Right lobe of liver (tissue), 4 donors: ENCODE data around the gene ANP32A.

Source experiments
- CTCF ChIP-seq, 4 donors: fragments of 200-600 bp in 3 of 4; fragments of 450-650 bp in 1 of 4; IDR thresholded peaks; one replicate each; pipeline versions ENCODE4 v1.5.1 to v1.8.0; 2016 to 2022; ENCODE audit warnings: antibody characterized with exemption in 4 of 4, mild to moderate bottlenecking in 2 of 4
- POLR2A ChIP-seq: fragments of 450-650 bp; IDR thresholded peaks from one replicate; pipeline ENCODE4 v1.6.1; 2017; ENCODE audit warnings: antibody characterized with exemption, mild to moderate bottlenecking
- donor health status: DM: no; HTN: no; CAD: no.
- donor health status: DM: no; HTN: no; CAD: no.
- donor health status: DM: no; HTN: yes; CAD: no.

- TF ChIP-seq CTCF (IDR thresholded peaks at IDR 0.05) (no peak), POLR2A (no peak)
Measured at GRCh38 chr15:68852461-68852860, 31.8 kb upstream of the ANP32A start.
